Ovary (tissue), 9 donors: ENCODE measurements around the gene ADRA2C. TPM values are rescaled to one million over a fixed set of nuclear protein-coding genes. Genes with fewer than 3 reads are reported as not detected.

Source experiments
- DNase-seq, 5 donors: peaks; one replicate each; pipeline ENCODE4 v3.0.0-alpha.2; 2019 to 2020
- H3K27ac ChIP-seq, 2 donors: fragments of 200-600 bp; one replicate each; pipeline versions ENCODE4 v1.5.1 to v1.8.0; 2019 to 2022
- H3K27me3 ChIP-seq: fragments of 200-600 bp; one replicate; pipeline ENCODE4 v1.8.0; 2022
- H3K36me3 ChIP-seq: fragments of 200-600 bp; sonication (generic); one replicate; pipeline ENCODE4 v1.5.1; 2019
- H3K4me1 ChIP-seq: one replicate; pipeline ENCODE4 v1.8.1; 2013; ENCODE audit warnings: mild to moderate bottlenecking, moderate library complexity; ENCODE audit not compliant: insufficient read depth
- H3K4me3 ChIP-seq: fragments of 200-600 bp; sonication (generic); one replicate; pipeline ENCODE4 v1.5.1; 2017
- H3K9me3 ChIP-seq, 2 donors: fragments of 200-600 bp in 1 of 2; sonication (generic) in 1 of 2; one replicate each; pipeline versions ENCODE4 v1.5.1 to v1.8.1; 2013 to 2019; ENCODE audit warnings: mild to moderate bottlenecking in 1 of 2, moderate library complexity in 1 of 2
- CTCF ChIP-seq, 3 donors: fragments of 450-650 bp in 2 of 3; fragments of 200-600 bp in 1 of 3; IDR thresholded peaks; one replicate each; pipeline versions ENCODE4 v1.5.1 to v1.8.0; 2016 to 2022; ENCODE audit warnings: antibody characterized with exemption in 3 of 3, mild to moderate bottlenecking in 1 of 3
- EP300 ChIP-seq: sonication (generic); formaldehyde crosslinking; IDR thresholded peaks from one replicate; pipeline ENCODE4 v1.6.1; 2017; ENCODE audit warnings: antibody characterized with exemption
- POLR2A ChIP-seq: fragments of 450-650 bp; IDR thresholded peaks from one replicate; pipeline ENCODE4 v1.6.1; 2017; ENCODE audit warnings: antibody characterized with exemption, mild to moderate bottlenecking, moderate library complexity
- WGBS, 3 donors: extraction: QIAGEN DNeasy Blood & Tissue Kit in 1 of 3; methylation state at CpG; one replicate each; pipeline versions ENCODE4 v1.1.5 to v1.1.7; 2013 to 2017; 5-methylcytosine and 5-hydroxymethylcytosine counted together
- intact Hi-C, 4 donors: fragments of 100-400 bp; cut with DNase I; formaldehyde crosslinking; loops; one replicate each; pipeline versions ENCODE4 v1.11.0 to v1.15.1; 2022 to 2023
- polyA plus RNA-seq, 2 donors: library from polyadenylated mRNA; stranded (reverse); fragments of 200-250 nt in 1 of 2; fragments of 350-450 nt in 1 of 2; fragmentation: Illumina TruSeq in 1 of 2; extraction: RNeasy Lipid Tissue Mini Kit (QIAGEN cat#74804) in 1 of 2; gene quantifications; one replicate each; pipeline ENCODE4 v1.2.3, GENCODE V29; 2013 to 2014
- total RNA-seq, 7 donors: library from RNA; depleted of rRNA in 2 of 7; stranded (reverse); fragments of >200 nt in 2 of 7; fragmentation: NEBNext Ultra II Directional in 3 of 7; extraction: Animal tissue kit (Norgen Biotek cat#: 25700) in 3 of 7; gene quantifications; one replicate each; pipeline versions ENCODE4 v1.1.0 to v1.2.4, GENCODE V29; 2016 to 2023
- donor health status: DM: no; HTN: no; CAD: no; lungs with moderate emphysema.
- donor health status: DM: no; HTN: no; CAD: no.
- donor health status: Bipolar disorder and iron deficiency.
- donor health status: DM: yes; HTN: yes; CAD: no.
- donor health status: DM: no; HTN: no; CAD: no.
- donor health status: DM: yes; HTN: yes; CAD: no.

The ADRA2C gene
- total and polyA plus RNA-seq, 9 donors: 0.35 to 15.1 (median 4.2) TPM

- no peak for TF ChIP-seq EP300
- TF ChIP-seq CTCF (IDR thresholded peaks at IDR 0.05): no peak
- intact Hi-C loops: loop anchor here in 1 of 4 donors (10.0 kb wide), 1 partner anchor 107 kb away; no protein-coding TSS in a partner anchor
- no peaks in the 10 kb centered on the region for H3K9me3 ChIP-seq
- DNase-seq: no peak
- no peaks in the 10 kb centered on the region for H3K4me1 ChIP-seq
- H3K27me3 ChIP-seq: no peaks in the 10 kb centered on the region
- 77 to 86% (median 80%) methylated on average over 8 of the region's 8 CpGs for WGBS, 3 donors
- H3K4me3 ChIP-seq: no peak overlapping the region
- no peaks in the 10 kb centered on the region for H3K36me3 ChIP-seq
- no peak overlapping the region for H3K27ac ChIP-seq
Measured at GRCh38 chr4:3762264-3762663, 3.9 kb upstream of the ADRA2C start.

DNA sequence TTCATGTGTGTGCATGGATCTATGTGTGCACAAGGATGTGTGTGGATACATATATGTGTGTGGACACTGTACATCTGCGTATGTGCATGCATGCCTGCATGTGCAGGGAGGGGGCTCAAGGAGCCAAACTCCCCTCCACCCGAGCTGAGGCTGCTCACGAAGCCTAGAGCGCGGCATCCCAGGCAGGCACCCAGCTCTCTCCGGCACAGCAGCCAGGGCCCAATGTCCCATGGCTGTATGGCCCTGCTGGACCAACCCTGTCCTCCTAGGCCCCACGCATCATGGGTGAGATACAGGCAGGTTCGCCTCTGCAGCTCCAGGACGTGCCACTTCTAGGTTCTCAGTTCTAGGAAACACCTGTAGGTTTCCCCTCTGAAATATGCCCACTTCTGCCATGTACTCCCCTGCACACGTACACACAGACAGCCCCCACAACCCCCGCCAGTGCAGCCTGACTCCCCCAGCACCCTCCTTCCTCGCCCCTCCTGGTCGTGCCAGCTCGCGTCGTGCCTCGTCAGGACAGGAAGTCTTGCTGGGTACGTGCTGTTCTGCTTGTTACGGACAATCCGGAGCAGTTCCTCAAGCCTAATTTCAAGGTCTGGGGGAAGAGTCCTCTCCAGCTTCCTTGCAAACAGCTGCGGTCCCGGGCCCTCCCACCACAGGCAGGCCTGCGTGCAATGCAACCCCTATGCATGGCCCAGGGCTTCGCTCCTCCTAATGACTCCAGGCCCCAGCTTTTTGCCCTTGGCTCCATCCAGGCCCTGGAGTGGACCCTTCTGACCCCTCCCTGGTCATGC lies 3.2 kb upstream of the ADRA2C start:
- no peak for DNase-seq
- intact Hi-C loops: loop anchor here in 1 of 4 donors (10.0 kb wide), 1 partner anchor 108 kb away; no protein-coding TSS in a partner anchor
- no peak overlapping the region for H3K4me3 ChIP-seq

GRCh38 chr4:3765271-3766035 lies 732 bp upstream of the ADRA2C start:
- peak in 2 of 5 donors; percentile 22 to 71 for DNase-seq
- no peak for TF ChIP-seq POLR2A
- TF ChIP-seq CTCF (IDR thresholded peaks at IDR 0.05): no peak
- TF ChIP-seq EP300: no peak
- intact Hi-C loops: loop anchor here in 1 of 4 donors (10.0 kb wide), 1 partner anchor 111 kb away; no protein-coding TSS in a partner anchor
- Histone ChIP-seq H3K9me3 (no peaks in the 10 kb centered on the region), H3K27me3 (no peaks in the 10 kb centered on the region), H3K27ac (no peak overlapping the region), H3K36me3 (no peaks in the 10 kb centered on the region), H3K4me1 (no peaks in the 10 kb centered on the region), H3K4me3 (peak overlapping the region; percentile 32)
- WGBS, 3 donors: 1 to 2% (median 1%) methylated on average over 54 to 101 of the region's 101 CpGs

More for the DNA sequence above, 3.2 kb upstream of the ADRA2C start:
- WGBS, 3 donors: 34 to 50% (median 39%) methylated on average over 20 to 24 of the region's 24 CpGs
- H3K27ac ChIP-seq: no peak overlapping the region
- no peaks in the 10 kb centered on the region for H3K4me1 ChIP-seq
- no peak for TF ChIP-seq POLR2A
- no peak for TF ChIP-seq CTCF (IDR thresholded peaks at IDR 0.05)
- TF ChIP-seq EP300: no peak
- no peaks in the 10 kb centered on the region for H3K27me3 ChIP-seq
- no peaks in the 10 kb centered on the region for H3K9me3 ChIP-seq
- H3K36me3 ChIP-seq: no peaks in the 10 kb centered on the region

DNA sequence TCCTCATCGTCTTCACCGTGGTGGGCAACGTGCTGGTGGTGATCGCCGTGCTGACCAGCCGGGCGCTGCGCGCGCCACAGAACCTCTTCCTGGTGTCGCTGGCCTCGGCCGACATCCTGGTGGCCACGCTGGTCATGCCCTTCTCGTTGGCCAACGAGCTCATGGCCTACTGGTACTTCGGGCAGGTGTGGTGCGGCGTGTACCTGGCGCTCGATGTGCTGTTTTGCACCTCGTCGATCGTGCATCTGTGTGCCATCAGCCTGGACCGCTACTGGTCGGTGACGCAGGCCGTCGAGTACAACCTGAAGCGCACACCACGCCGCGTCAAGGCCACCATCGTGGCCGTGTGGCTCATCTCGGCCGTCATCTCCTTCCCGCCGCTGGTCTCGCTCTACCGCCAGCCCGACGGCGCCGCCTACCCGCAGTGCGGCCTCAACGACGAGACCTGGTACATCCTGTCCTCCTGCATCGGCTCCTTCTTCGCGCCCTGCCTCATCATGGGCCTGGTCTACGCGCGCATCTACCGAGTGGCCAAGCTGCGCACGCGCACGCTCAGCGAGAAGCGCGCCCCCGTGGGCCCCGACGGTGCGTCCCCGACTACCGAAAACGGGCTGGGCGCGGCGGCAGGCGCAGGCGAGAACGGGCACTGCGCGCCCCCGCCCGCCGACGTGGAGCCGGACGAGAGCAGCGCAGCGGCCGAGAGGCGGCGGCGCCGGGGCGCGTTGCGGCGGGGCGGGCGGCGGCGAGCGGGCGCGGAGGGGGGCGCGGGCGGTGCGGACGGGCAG lies 792 bp downstream of the ADRA2C start:
- intact Hi-C loops: loop anchor here in 1 of 4 donors (10.0 kb wide), 1 partner anchor 112 kb away; no protein-coding TSS in a partner anchor
- TF ChIP-seq POLR2A: no peak
- no peak for TF ChIP-seq CTCF (IDR thresholded peaks at IDR 0.05)
- no peak for TF ChIP-seq EP300
- no peak overlapping the region for H3K27ac ChIP-seq
- peak overlapping the region; percentile 31 for H3K4me3 ChIP-seq
- no peaks in the 10 kb centered on the region for H3K36me3 ChIP-seq
- DNase-seq: peak in 1 of 5 donors; percentile 66
- 5 to 9% (median 7%) methylated on average over 51 to 107 of the region's 107 CpGs for WGBS, 3 donors
- H3K4me1 ChIP-seq: no peaks in the 10 kb centered on the region
- H3K27me3 ChIP-seq: no peaks in the 10 kb centered on the region
- H3K9me3 ChIP-seq: no peaks in the 10 kb centered on the region
